ENCODE measurements around the gene BEST1. TPM values are rescaled to one million over a fixed set of nuclear protein-coding genes. Genes with fewer than 3 reads are reported as not detected.

Gene BEST1
- total and polyA plus RNA-seq, 2 donors (not counting 3 experiments of a cell fraction or from before 2014, with no cell fraction given), result 0.04 TPM; not detected in 1

GRCh38 chr11:61910187-61911127, 39.7 kb upstream of the BEST1 start:
- DNase-seq (ENCODE audit: low read depth, low spot score), result no peak
- H3K4me3 ChIP-seq (replicated peaks in 1 of 3; ENCODE audit: insufficient read depth in 1 of 3, low read depth in 1 of 3, low read length in 3 of 3), result no peak overlapping the region
- ChIA-PET CTCF (interaction anchor here (0.7 to 16.0 kb wide), 7 partner anchors 12 to 198 kb away, joined by 3 to 416 read pairs (median 3); no protein-coding TSS in a partner anchor), POLR2A (no interaction called here)
- dilution Hi-C loops (cut with MboI; ENCODE audit: extremely low pct_ligation_motif_present, low sequenced_read_pairs), result no loop called here
- H3K9me1 ChIP-seq (replicated peaks; ENCODE audit: control insufficient read depth, extremely low read depth, insufficient read depth, low read length), result no peaks in the 10 kb centered on the region
- no peaks in the 10 kb centered on the region for H4K20me1 ChIP-seq (replicated peaks; ENCODE audit: control insufficient read depth, extremely low read depth, insufficient read depth, low read length)
- H3K4me1 ChIP-seq (ENCODE audit: control insufficient read depth, extremely low read depth, insufficient read depth, low read length), result no peaks in the 10 kb centered on the region
- TF ChIP-seq GATA2 (IDR thresholded peaks at IDR 0.05; ENCODE audit: insufficient read depth, insufficient read length, low read depth, low read length) (no peak), JUN (IDR thresholded peaks at IDR 0.05; ENCODE audit: borderline replicate concordance, insufficient read depth, insufficient read length, low read depth) (no peak), MYC (IDR thresholded peaks at IDR 0.05; ENCODE audit: low read depth, low read length) (no peak), POLR2AphosphoS5 (IDR thresholded peaks at IDR 0.05; ENCODE audit: insufficient read depth, low read depth, low read length) (no peak), EZH2 (IDR thresholded peaks at IDR 0.05; ENCODE audit: borderline replicate concordance, low read depth, low read length, severe bottlenecking) (no peak), POLR2A (IDR thresholded peaks at IDR 0.05; ENCODE audit: low read depth, low read length) (no peak), MAX (IDR thresholded peaks at IDR 0.05; ENCODE audit: insufficient read depth, insufficient read length) (no peak), CTCF (IDR thresholded peaks at IDR 0.05; ENCODE audit: extremely low read depth in 1 of 2, insufficient read depth in 1 of 2, low read depth in 1 of 2, low read length in 2 of 2) (no peak)
- H3K79me2 ChIP-seq (ENCODE audit: control insufficient read depth, insufficient read depth, low read length), result no peaks in the 10 kb centered on the region
- H3K27me3 ChIP-seq (ENCODE audit: control insufficient read depth in 2 of 2, insufficient read depth in 2 of 2, low read length in 2 of 2), result no peaks in the 10 kb centered on the region
- intact Hi-C loops (cut with micrococcal nuclease), result no loop called here
- H3K4me2 ChIP-seq (ENCODE audit: insufficient read depth, low read length), result no peak overlapping the region
- H2AFZ ChIP-seq (ENCODE audit: low read depth, low read length), result no peak overlapping the region
- no peak overlapping the region for H3K27ac ChIP-seq (ENCODE audit: insufficient read depth, low read depth, low read length)
- H3K36me3 ChIP-seq (ENCODE audit: control insufficient read depth in 2 of 2, extremely low read depth in 1 of 2, insufficient read depth in 2 of 2, low read length in 2 of 2), result no peaks in the 10 kb centered on the region
- BruUV-seq (replicated peaks), result no TSS peak
- no peaks in the 10 kb centered on the region for H3K9me3 ChIP-seq (replicated peaks; ENCODE audit: control insufficient read depth, insufficient read depth, low read length)
- H3K9ac ChIP-seq (replicated peaks; ENCODE audit: extremely low read depth, insufficient read depth, low read length), result no peak overlapping the region
- no peak for FAIRE-seq
